Panc1 (cell line): ENCODE data around the gene GPLD1. TPM values are rescaled to one million over a fixed set of nuclear protein-coding genes. Genes with fewer than 3 reads are reported as not detected.
"Not testable (repeated sequence)": the region's sequence is repeated elsewhere in the genome, so short reads cannot be mapped to it uniquely, and the experiment has no call there.

Experiments used
- ATAC-seq: fragments of 200-7000 bp; cut with Tn5 transposase; 2 replicates; pipeline ENCODE4 v1.9.1; 2020; ENCODE audit warnings: mild to moderate bottlenecking, moderate library complexity
- BruUV-seq: library from RNA; stranded (reverse); fragments of 400-500 nt; replicated peaks from 2 replicates; lab custom pipeline; 2021; lab: Mats Ljungman, UMichigan
- CTCF ChIA-PET: fragments of 300-600 bp; sonication (Branson Sonifier 250); formaldehyde crosslinking; loops from one replicate; lab custom pipeline; 2022; ENCODE audit warnings: antibody characterized with exemption; lab: Charles Lee
- POLR2A ChIA-PET: fragments of 300-600 bp; sonication (Branson Sonifier 250); formaldehyde crosslinking; loops from one replicate; lab custom pipeline; 2022; ENCODE audit warnings: antibody characterized with exemption; lab: Charles Lee
- DNase-seq: peaks from one replicate; pipeline ENCODE4 v3.0.0-alpha.2; 2010; ENCODE audit warnings: low read depth, low spot score
- H3K27ac ChIP-seq: 2 replicates; pipeline ENCODE4 v1.5.1; 2011; ENCODE audit warnings: mild to moderate bottlenecking, low read length, inconsistent platforms
- H3K27me3 ChIP-seq: fragments of 200-500 bp; sonication (Bioruptor generic); 2 replicates; pipeline ENCODE4 v1.6.0; 2014; ENCODE audit warnings: low read length, inconsistent platforms; ENCODE audit not compliant: control insufficient read depth, insufficient read depth
- H3K36me3 ChIP-seq: fragments of 200-500 bp; sonication (Bioruptor generic); 2 replicates; pipeline ENCODE4 v1.5.1; 2014; ENCODE audit warnings: inconsistent platforms, mild to moderate bottlenecking, low read length, moderate library complexity; ENCODE audit not compliant: control insufficient read depth, insufficient read depth
- H3K4me1 ChIP-seq: 2 replicates; pipeline ENCODE4 v1.5.1; 2011; ENCODE audit warnings: inconsistent platforms, mild to moderate bottlenecking, low read length, moderate library complexity; ENCODE audit not compliant: control insufficient read depth, insufficient read depth
- H3K4me3 ChIP-seq, 2 experiments: 2 replicates each; pipeline ENCODE4 v1.5.1; 2011 to 2012; ENCODE audit warnings: low read depth in 2 of 2, low read length in 2 of 2, mild to moderate bottlenecking in 2 of 2, inconsistent platforms in 1 of 2, moderate library complexity in 1 of 2
- H3K9me3 ChIP-seq: fragments of 200-500 bp; sonication (Bioruptor generic); 2 replicates; pipeline ENCODE4 v1.5.1; 2014; ENCODE audit warnings: low read depth, mild to moderate bottlenecking, inconsistent platforms, low read length, moderate library complexity; ENCODE audit not compliant: control insufficient read depth, insufficient read depth
- CTCF ChIP-seq: fragments of 450-650 bp; IDR thresholded peaks from 2 replicates; pipeline ENCODE4 v1.5.1; 2017; ENCODE audit warnings: mild to moderate bottlenecking
- REST ChIP-seq, 2 experiments: IDR thresholded peaks; 2 replicates each; pipeline ENCODE4 v1.6.1; 2011 to 2012; ENCODE audit warnings: low read depth in 2 of 2, control low read depth in 1 of 2, low read length in 1 of 2, mild to moderate bottlenecking in 1 of 2, moderate library complexity in 1 of 2; ENCODE audit not compliant: insufficient read depth in 1 of 2
- SIN3A ChIP-seq: IDR thresholded peaks from 2 replicates; pipeline ENCODE4 v1.6.1; 2012; ENCODE audit warnings: low read depth, mild to moderate bottlenecking, low read length, moderate library complexity, borderline replicate concordance; ENCODE audit not compliant: insufficient read depth
- in situ Hi-C: cut with HindIII; loops from 2 replicates; pipeline ENCODE4 v1.10.0; 2016; ENCODE audit warnings: low sequenced_read_pairs, low pct_unique_long_range_greater_than_20kb
- intact Hi-C: fragments of 100-400 bp; cut with micrococcal nuclease; formaldehyde crosslinking; loops from one replicate; pipeline ENCODE4 v1.10.0; 2022; ENCODE audit not compliant: unreplicated experiment
- total RNA-seq: library from RNA; stranded (reverse); gene quantifications from one replicate; pipeline ENCODE4 v1.2.1, GENCODE V29; 2021; ENCODE audit not compliant: unreplicated experiment

GPLD1 gene
- total RNA-seq, 1 experiment from 2014 or later = 0.98 TPM

- ATAC-seq, POLR2A ChIA-PET: not testable (repeated sequence)
Measured at GRCh38 chr6:24400045-24401039, 89.0 kb downstream of the GPLD1 start.

GRCh38 chr6:24397631-24398030 lies 91.7 kb downstream of the GPLD1 start:
- POLR2A ChIA-PET = no interaction called here
- CTCF ChIA-PET = no interaction called here

More at GRCh38 chr6:24400045-24401039, 89.0 kb downstream of the GPLD1 start:
- CTCF ChIA-PET, DNase-seq, H3K27ac ChIP-seq, intact Hi-C loops, in situ Hi-C loops, BruUV-seq, H3K9me3 ChIP-seq, H3K4me3 ChIP-seq, H3K36me3 ChIP-seq, H3K27me3 ChIP-seq: not testable (repeated sequence)
- H3K4me1 ChIP-seq = peaks cover 14% of the 10 kb centered on the region

GRCh38 chr6:24396824-24397223 lies 92.6 kb downstream of the GPLD1 start:
- H3K36me3 ChIP-seq = no peaks in the 10 kb centered on the region
- H3K27me3 ChIP-seq = no peaks in the 10 kb centered on the region; the same call in 1 of the 2 replicates
- DNase-seq (no peak), ATAC-seq (no peak)
- TF ChIP-seq CTCF = no peak
- no peak for TF ChIP-seq SIN3A
- in situ Hi-C loops = no loop called here
- no peaks in the 10 kb centered on the region for H3K4me1 ChIP-seq
- no peak overlapping the region for H3K4me3 ChIP-seq
- no peaks in the 10 kb centered on the region for H3K9me3 ChIP-seq
- CTCF ChIA-PET = no interaction called here
- POLR2A ChIA-PET = no interaction called here
- H3K27ac ChIP-seq = no peak overlapping the region
- intact Hi-C loops = no loop called here
- no TSS peak for BruUV-seq

More at GRCh38 chr6:24397631-24398030, 91.7 kb downstream of the GPLD1 start:
- no peak for ATAC-seq
- intact Hi-C loops = no loop called here
- in situ Hi-C loops = no loop called here
- Histone ChIP-seq H3K27me3 (no peaks in the 10 kb centered on the region; the same call in 1 of the 2 replicates), H3K27ac (no peak overlapping the region), H3K36me3 (no peaks in the 10 kb centered on the region), H3K4me1 (0 out of 2 replicates have a peak, but pooled peaks cover 3% of the 10 kb centered on the region), H3K4me3 (no peak overlapping the region), H3K9me3 (no peaks in the 10 kb centered on the region)
- no peak for DNase-seq
- TF ChIP-seq REST (IDR thresholded peaks at IDR 0.05; ENCODE audit: insufficient read depth in 1 of 2, low read depth in 2 of 2, low read length in 1 of 2) = no peak
- BruUV-seq = no TSS peak
